SK-N-SH treated with all-trans-retinoic acid at 6 μM for 48 hours (cell line): Measurements from ENCODE around the gene PGM1.

Experiments used
- CREB5 ChIP-seq: fragments of 250-450 bp; sonication (Bioruptor Pico); IDR thresholded peaks from 2 replicates; pipeline ENCODE4 v1.5.1; 2020; ENCODE audit warnings: low read depth, mild to moderate bottlenecking, moderate library complexity
- CSDC2 ChIP-seq: fragments of 250-450 bp; sonication (Bioruptor Pico); IDR thresholded peaks from 2 replicates; pipeline ENCODE4 v1.5.0; 2020; ENCODE audit warnings: mild to moderate bottlenecking, moderate library complexity
- ESRRG ChIP-seq: fragments of 250-450 bp; sonication (Bioruptor Pico); IDR thresholded peaks from 2 replicates; pipeline ENCODE4 v1.6.1; 2021; ENCODE audit warnings: mild to moderate bottlenecking
- GLIS3 ChIP-seq: fragments of 250-450 bp; sonication (Bioruptor Pico); IDR thresholded peaks from 2 replicates; pipeline ENCODE4 v1.5.0; 2020; ENCODE audit warnings: mild to moderate bottlenecking, moderate library complexity
- ISL1 ChIP-seq: fragments of 250-450 bp; sonication (Bioruptor Pico); IDR thresholded peaks from 2 replicates; pipeline ENCODE4 v2.1.2; 2022; ENCODE audit warnings: mild to moderate bottlenecking, moderate library complexity
- PATZ1 ChIP-seq: fragments of 250-450 bp; sonication (Bioruptor Pico); IDR thresholded peaks from 2 replicates; pipeline ENCODE4 v1.8.0; 2020; ENCODE audit warnings: mild to moderate bottlenecking, moderate library complexity, borderline replicate concordance
- POU6F1 ChIP-seq: fragments of 250-450 bp; sonication (Bioruptor Pico); IDR thresholded peaks from 2 replicates; pipeline ENCODE4 v1.8.0; 2021; ENCODE audit warnings: low read depth, mild to moderate bottlenecking, moderate library complexity, borderline replicate concordance
- RARB ChIP-seq: fragments of 250-450 bp; sonication (Bioruptor Pico); IDR thresholded peaks from 2 replicates; pipeline ENCODE4 v1.8.0; 2021; ENCODE audit warnings: mild to moderate bottlenecking, moderate library complexity
- SNAI2 ChIP-seq: fragments of 250-450 bp; sonication (Bioruptor Pico); IDR thresholded peaks from 2 replicates; pipeline ENCODE4 v1.5.0; 2020; ENCODE audit warnings: mild to moderate bottlenecking, moderate library complexity
- ZFP30 ChIP-seq: fragments of 450-650 bp; formaldehyde crosslinking; IDR thresholded peaks from 2 replicates; pipeline ENCODE4 v1.5.0; 2022; ENCODE audit warnings: mild to moderate bottlenecking, moderate library complexity
- ZNF565 ChIP-seq: fragments of 450-650 bp; formaldehyde crosslinking; conservative IDR thresholded peaks from 2 replicates; pipeline ENCODE4 v1.5.0; 2020; ENCODE audit warnings: low read depth, mild to moderate bottlenecking, moderate library complexity
- ZNF70 ChIP-seq: fragments of 450-650 bp; formaldehyde crosslinking; IDR thresholded peaks from 2 replicates; pipeline ENCODE4 v1.5.0; 2020; ENCODE audit warnings: mild to moderate bottlenecking, moderate library complexity
- ZNF8 ChIP-seq: fragments of 450-650 bp; formaldehyde crosslinking; IDR thresholded peaks from 2 replicates; pipeline ENCODE4 v1.5.0; 2020; ENCODE audit warnings: mild to moderate bottlenecking, moderate library complexity

- TF ChIP-seq ISL1 (CRISPR knock-in tag) (no peak), POU6F1 (CRISPR knock-in tag) (no peak), ZNF565 (no peak), ZNF70 (CRISPR knock-in tag) (no peak), ZFP30 (no peak), ESRRG (CRISPR knock-in tag) (no peak), PATZ1 (CRISPR knock-in tag) (no peak), GLIS3 (CRISPR knock-in tag) (no peak), RARB (CRISPR knock-in tag) (no peak), ZNF8 (no peak), CREB5 (no peak), SNAI2 (no peak), CSDC2 (CRISPR knock-in tag) (no peak)
These were observed 60.8 kb downstream of the PGM1 start for GRCh38 chr1:63653976-63654375.
